SH-SY5Y (cell line): ENCODE results near the gene EHD1.

Experiments used
- GATA2 ChIP-seq: IDR thresholded peaks from 2 replicates; pipeline ENCODE4 v1.6.1; 2011; ENCODE audit warnings: mild to moderate bottlenecking, low read depth, low read length
- GATA3 ChIP-seq: IDR thresholded peaks from 2 replicates; pipeline ENCODE4 v1.6.1; 2011; ENCODE audit warnings: low read depth, mild to moderate bottlenecking, low read length, moderate library complexity

DNA sequence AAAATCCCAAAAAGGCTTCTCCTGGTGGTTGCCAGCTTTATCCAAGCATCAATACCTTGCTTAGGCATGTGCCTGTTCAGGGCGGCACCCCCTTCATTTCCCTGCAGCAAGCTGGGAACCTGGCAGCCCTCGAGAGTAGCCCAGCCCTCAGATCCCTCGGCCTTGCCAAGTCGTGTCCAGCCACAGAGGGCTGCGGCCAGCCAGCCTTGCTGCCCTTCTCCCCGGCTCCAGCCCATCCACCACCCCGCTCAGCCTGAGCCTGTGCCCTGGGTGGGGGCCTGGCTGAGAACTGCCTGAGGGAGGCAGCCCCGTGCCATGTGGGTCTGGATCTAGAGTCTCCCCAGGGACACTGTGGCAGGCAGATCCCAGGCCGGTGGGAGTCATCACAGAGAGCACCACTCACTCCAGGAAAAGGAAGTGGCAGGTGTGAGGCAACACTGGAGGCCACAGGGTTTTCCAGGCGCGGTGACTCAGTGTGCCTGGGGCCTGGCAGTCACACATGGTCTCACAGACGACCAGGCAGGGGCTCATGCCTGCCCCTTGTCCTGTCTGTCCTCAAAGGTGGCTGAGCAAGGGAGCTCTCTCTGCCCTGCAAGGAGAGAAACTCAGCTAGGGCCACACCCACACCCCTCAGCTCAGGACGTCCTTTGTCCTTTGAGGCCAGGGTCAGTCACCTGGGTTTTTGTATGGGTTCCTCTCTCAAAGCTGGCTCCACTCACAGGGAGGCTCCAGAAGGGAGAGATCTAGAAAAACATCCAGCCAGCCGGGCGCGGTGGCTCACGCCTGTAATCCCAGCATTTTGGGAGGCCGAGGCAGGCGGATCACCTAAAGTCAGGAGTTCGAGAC is 21.8 kb downstream of the EHD1 start:
- TF ChIP-seq GATA2 (no peak), GATA3 (no peak)
